Panc1 (cell line): ENCODE data around the gene TMEM167A. TPM values are rescaled to one million over a fixed set of nuclear protein-coding genes. Genes with fewer than 3 reads are reported as not detected.

Source experiments
- ATAC-seq: fragments of 200-7000 bp; cut with Tn5 transposase; 2 replicates; pipeline ENCODE4 v1.9.1; 2020; ENCODE audit warnings: mild to moderate bottlenecking, moderate library complexity
- BruUV-seq: library from RNA; stranded (reverse); fragments of 400-500 nt; replicated peaks from 2 replicates; lab custom pipeline; 2021; lab: Mats Ljungman, UMichigan
- CTCF ChIA-PET: fragments of 300-600 bp; sonication (Branson Sonifier 250); formaldehyde crosslinking; loops from one replicate; lab custom pipeline; 2022; ENCODE audit warnings: antibody characterized with exemption; lab: Charles Lee
- POLR2A ChIA-PET: fragments of 300-600 bp; sonication (Branson Sonifier 250); formaldehyde crosslinking; loops from one replicate; lab custom pipeline; 2022; ENCODE audit warnings: antibody characterized with exemption; lab: Charles Lee
- DNase-seq: peaks from one replicate; pipeline ENCODE4 v3.0.0-alpha.2; 2010; ENCODE audit warnings: low read depth, low spot score
- H3K27ac ChIP-seq: 2 replicates; pipeline ENCODE4 v1.5.1; 2011; ENCODE audit warnings: mild to moderate bottlenecking, low read length, inconsistent platforms
- H3K27me3 ChIP-seq: fragments of 200-500 bp; sonication (Bioruptor generic); 2 replicates; pipeline ENCODE4 v1.6.0; 2014; ENCODE audit warnings: low read length, inconsistent platforms; ENCODE audit not compliant: control insufficient read depth, insufficient read depth
- H3K36me3 ChIP-seq: fragments of 200-500 bp; sonication (Bioruptor generic); 2 replicates; pipeline ENCODE4 v1.5.1; 2014; ENCODE audit warnings: inconsistent platforms, mild to moderate bottlenecking, low read length, moderate library complexity; ENCODE audit not compliant: control insufficient read depth, insufficient read depth
- H3K4me1 ChIP-seq: 2 replicates; pipeline ENCODE4 v1.5.1; 2011; ENCODE audit warnings: inconsistent platforms, mild to moderate bottlenecking, low read length, moderate library complexity; ENCODE audit not compliant: control insufficient read depth, insufficient read depth
- H3K4me3 ChIP-seq, 2 experiments: 2 replicates each; pipeline ENCODE4 v1.5.1; 2011 to 2012; ENCODE audit warnings: low read depth in 2 of 2, low read length in 2 of 2, mild to moderate bottlenecking in 2 of 2, inconsistent platforms in 1 of 2, moderate library complexity in 1 of 2
- H3K9me3 ChIP-seq: fragments of 200-500 bp; sonication (Bioruptor generic); 2 replicates; pipeline ENCODE4 v1.5.1; 2014; ENCODE audit warnings: low read depth, mild to moderate bottlenecking, inconsistent platforms, low read length, moderate library complexity; ENCODE audit not compliant: control insufficient read depth, insufficient read depth
- CTCF ChIP-seq: fragments of 450-650 bp; IDR thresholded peaks from 2 replicates; pipeline ENCODE4 v1.5.1; 2017; ENCODE audit warnings: mild to moderate bottlenecking
- POLR2AphosphoS5 ChIP-seq: IDR thresholded peaks from 2 replicates; pipeline ENCODE4 v1.6.1; 2012; ENCODE audit warnings: mild to moderate bottlenecking, low read depth, low read length, moderate library complexity
- REST ChIP-seq, 2 experiments: IDR thresholded peaks; 2 replicates each; pipeline ENCODE4 v1.6.1; 2011 to 2012; ENCODE audit warnings: low read depth in 2 of 2, control low read depth in 1 of 2, low read length in 1 of 2, mild to moderate bottlenecking in 1 of 2, moderate library complexity in 1 of 2; ENCODE audit not compliant: insufficient read depth in 1 of 2
- SIN3A ChIP-seq: IDR thresholded peaks from 2 replicates; pipeline ENCODE4 v1.6.1; 2012; ENCODE audit warnings: low read depth, mild to moderate bottlenecking, low read length, moderate library complexity, borderline replicate concordance; ENCODE audit not compliant: insufficient read depth
- TCF7L2 ChIP-seq: IDR thresholded peaks from 2 replicates; pipeline ENCODE4 v1.6.1; 2011; ENCODE audit warnings: mild to moderate bottlenecking, low read depth, low read length, inconsistent platforms
- in situ Hi-C: cut with HindIII; loops from 2 replicates; pipeline ENCODE4 v1.10.0; 2016; ENCODE audit warnings: low sequenced_read_pairs, low pct_unique_long_range_greater_than_20kb
- intact Hi-C: fragments of 100-400 bp; cut with micrococcal nuclease; formaldehyde crosslinking; loops from one replicate; pipeline ENCODE4 v1.10.0; 2022; ENCODE audit not compliant: unreplicated experiment
- total RNA-seq: library from RNA; stranded (reverse); gene quantifications from one replicate; pipeline ENCODE4 v1.2.1, GENCODE V29; 2021; ENCODE audit not compliant: unreplicated experiment

TMEM167A gene
- total RNA-seq, 1 experiment from 2014 or later: 117 TPM

- TF ChIP-seq CTCF (no peak), REST (IDR thresholded peaks at IDR 0.05; ENCODE audit: insufficient read depth in 1 of 2, low read depth in 2 of 2, low read length in 1 of 2) (no peak), POLR2AphosphoS5 (no peak), TCF7L2 (no peak), SIN3A (no peak)
- Histone ChIP-seq H3K9me3 (no peaks in the 10 kb centered on the region), H3K27me3 (no peaks in the 10 kb centered on the region), H3K4me3 (no peak overlapping the region), H3K27ac (no peak overlapping the region), H3K4me1 (no peaks in the 10 kb centered on the region), H3K36me3 (no peaks in the 10 kb centered on the region)
- intact Hi-C loops: no loop called here
- in situ Hi-C loops: no loop called here
- POLR2A ChIA-PET: no interaction called here
- BruUV-seq: no TSS peak
- no peak for ATAC-seq
- CTCF ChIA-PET: no interaction called here
- no peak for DNase-seq
Observed at GRCh38 chr5:83026930-83027687, 50.1 kb downstream of the TMEM167A start.

- in situ Hi-C loops (no loop called here), intact Hi-C loops (no loop called here)
- DNase-seq (no peak), ATAC-seq (no peak)
- no peaks in the 10 kb centered on the region for H3K36me3 ChIP-seq
- BruUV-seq: no TSS peak
- no peaks in the 10 kb centered on the region for H3K9me3 ChIP-seq
- ChIA-PET POLR2A (no interaction called here), CTCF (no interaction called here)
- no peak overlapping the region for H3K4me3 ChIP-seq
- no peak overlapping the region for H3K27ac ChIP-seq
- no peaks in the 10 kb centered on the region for H3K4me1 ChIP-seq
- no peaks in the 10 kb centered on the region for H3K27me3 ChIP-seq
- TF ChIP-seq TCF7L2: no peak
Observed at GRCh38 chr5:83026516-83026915, 50.7 kb downstream of the TMEM167A start.
